GM19193 (cell line): ENCODE results near the gene BMP2K.

Experiments
- POLR2A ChIP-seq: IDR thresholded peaks from 4 replicates; pipeline ENCODE4 v1.6.1; 2011; ENCODE audit not compliant: insufficient read depth, insufficient read length; ENCODE audit errors: extremely low read depth

Gene BMP2K

DNA sequence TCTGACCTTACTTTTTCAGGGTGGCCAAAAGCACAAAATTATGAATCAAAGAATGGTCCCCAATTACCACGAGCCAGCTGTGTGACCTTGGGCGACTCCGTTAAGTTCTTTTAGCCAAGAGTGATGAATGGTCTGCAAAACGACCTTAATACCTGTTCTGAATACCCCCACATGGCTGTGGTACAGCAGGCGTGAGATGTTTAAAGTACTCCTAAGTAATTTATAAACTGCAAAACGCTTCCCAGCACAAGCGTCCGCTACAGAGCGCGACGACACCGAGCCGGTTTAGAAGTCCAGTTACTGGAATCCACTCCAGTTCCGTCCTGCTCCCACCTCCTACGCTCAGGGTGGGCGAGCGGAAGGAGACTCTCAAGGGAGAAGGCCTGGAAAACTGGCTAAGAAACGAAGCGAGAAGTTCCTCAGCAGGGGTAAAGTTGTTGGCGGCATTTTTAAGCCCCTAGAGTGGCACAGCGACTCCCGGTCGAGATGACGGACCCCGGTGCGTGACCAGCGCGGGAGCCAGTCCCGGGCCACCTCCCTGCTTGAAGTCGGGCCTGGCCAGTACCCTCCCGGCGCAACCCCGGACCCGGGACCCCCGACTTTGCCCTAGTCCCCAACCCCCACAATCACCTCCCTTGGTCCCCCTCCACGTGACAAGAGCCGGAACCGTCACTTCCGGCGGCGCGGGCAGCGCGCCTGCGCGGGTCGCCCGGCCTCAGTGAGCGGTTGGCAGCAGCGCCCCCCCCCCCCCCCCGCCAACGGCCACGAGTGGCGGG lies 659 bp upstream of the BMP2K start:
- no peak for TF ChIP-seq POLR2A

DNA sequence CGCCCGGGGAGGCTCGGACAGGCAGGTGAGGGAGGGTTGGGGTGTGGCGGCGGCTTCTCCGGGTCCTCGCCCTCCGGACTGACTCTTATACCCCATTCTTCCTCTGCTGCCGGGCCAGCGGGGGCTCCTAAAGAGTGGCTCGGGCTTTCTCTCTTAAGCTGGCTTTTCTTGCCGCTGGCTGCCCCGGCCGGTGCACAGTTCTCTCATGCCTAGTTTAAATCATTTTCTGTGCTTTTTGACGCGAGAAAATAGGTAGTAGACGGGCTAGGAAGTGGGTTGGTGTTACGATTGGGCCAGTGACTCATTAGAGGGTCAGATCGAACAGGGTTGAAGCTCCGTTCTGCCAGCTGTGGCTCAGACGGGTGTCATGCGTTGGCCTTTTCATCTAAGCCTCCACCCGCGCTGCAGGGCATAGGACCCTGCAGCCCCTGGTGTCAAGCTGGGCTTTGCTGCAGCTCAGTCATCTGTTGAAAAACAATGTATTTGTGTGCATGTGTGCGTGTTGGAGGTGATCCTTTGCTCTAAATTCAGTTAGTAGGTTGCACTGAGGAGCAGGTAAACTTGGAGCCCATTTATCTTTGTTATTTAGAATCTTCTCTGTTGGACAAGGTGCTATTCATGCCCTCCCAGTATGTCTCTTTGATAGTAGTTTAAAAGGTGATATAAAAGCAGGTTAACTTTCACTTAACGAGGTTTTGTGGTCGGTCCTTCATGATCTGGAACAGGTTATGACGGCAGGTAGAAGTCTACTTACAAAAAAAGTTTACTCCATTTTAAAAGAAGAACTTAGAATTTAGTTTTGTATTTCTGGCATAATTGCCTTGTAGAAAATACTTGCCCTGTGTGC lies 802 bp downstream of the BMP2K start:
- no peak for TF ChIP-seq POLR2A

DNA sequence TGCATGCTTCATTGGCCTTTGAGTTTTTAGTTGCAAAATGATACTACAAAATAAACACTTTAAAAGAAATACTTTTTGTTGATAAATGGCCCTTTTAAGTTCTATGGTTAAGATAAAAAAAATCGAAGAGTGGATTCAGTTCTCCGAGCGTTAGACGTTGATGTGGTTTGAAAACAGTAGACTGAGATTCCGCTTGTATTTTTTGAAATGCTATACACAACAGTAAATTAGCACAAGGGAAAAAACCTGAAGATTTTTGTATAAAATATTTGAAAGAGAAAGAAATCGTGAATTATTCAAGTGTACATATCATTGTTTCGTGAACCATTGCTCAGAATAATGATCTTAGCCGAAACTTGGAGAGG lies 1.4 kb downstream of the BMP2K start:
- no peak for TF ChIP-seq POLR2A

DNA sequence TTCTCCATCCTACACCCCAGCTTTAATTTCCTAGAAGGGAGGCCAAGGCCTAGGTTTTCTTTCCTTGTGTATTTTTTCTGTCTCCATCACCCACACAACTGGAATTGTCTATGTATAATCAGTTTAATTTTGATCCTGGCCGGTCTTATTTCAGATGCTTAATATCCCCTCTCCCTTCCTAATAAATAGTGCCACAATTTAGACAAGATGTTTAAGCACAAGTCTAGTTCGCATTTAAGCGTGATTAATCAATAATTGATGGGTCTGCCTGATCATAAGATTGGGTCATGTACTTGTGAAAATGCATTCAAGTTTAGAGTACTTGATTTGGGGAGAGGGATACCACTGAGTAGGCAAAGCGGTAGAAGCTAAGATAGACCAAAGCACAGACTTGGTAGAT lies 2.4 kb downstream of the BMP2K start:
- TF ChIP-seq POLR2A: no peak

DNA sequence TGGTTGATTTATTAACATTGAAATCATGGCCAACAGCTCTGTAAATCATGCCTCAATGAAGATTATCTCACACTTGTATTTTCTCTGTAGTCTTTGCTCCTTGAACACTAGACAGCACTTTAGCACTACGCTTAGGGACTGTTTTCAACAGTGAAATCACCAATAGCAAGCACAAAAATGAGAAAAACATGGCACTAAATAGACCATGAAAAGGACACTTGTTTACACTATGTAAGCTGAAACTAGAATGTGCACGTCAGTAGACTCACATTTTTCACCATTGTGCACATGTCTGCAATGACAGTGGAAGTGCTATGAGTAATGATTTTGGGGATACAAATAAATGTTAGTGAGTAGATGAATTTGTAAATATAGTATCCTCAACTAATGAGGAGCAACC lies 3.1 kb downstream of the BMP2K start:
- TF ChIP-seq POLR2A: no peak

DNA sequence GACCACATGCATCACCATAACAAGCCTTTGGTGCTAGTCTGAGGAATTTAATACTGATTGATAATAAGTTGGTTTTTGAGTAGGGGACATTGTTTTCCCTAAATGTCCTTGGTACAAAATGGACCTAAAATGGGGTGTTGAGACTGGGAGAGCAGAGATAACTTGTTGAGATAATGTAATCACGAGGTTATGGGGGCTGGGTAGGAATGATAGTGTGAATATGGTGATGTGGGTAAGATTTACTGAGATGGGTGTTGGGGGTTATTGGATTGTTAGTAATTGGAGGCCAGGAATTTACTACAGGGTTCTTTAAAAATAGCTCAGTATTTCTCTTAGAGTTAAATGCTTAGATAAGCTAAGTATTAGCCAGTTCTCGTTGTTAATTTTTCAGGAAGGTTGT lies 3.9 kb downstream of the BMP2K start:
- TF ChIP-seq POLR2A: no peak

DNA sequence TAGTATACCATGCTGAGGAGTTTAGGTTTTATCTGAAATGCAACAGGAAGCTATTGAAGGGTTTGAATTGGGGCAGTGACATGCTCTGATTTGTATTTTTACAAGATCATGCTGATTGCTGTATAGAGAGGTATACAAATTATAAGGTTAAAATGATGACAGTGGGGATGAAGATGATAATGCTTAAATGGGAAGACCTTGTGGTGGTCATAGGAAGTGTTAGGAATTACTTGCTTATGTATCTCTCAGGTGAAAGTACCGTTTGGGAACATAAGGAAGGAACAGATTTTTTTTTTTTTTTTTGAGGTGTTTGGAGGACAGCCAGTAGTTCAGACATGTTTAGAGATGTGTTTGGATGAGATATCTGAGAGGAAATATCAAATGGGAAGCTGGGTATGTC lies 5.0 kb downstream of the BMP2K start:
- no peak for TF ChIP-seq POLR2A

DNA sequence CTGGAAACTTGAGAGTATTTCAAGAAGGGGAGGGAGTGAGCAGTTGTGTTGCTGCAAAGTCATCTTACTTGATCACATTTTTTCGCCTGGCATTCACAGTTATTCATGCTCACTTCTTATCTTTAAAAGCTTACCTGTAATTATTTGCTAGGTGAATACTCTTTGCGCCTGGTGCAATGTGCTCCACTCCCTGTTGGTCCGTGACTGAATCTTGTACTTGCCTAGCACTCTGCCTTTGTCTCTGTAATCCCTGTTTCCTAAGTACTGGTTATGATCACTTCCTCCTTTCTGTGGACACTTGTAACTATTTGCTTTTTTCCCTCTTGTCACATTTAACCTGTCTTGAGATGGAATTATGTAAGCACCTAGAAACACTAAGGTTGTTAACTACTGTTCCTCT lies 5.8 kb downstream of the BMP2K start:
- TF ChIP-seq POLR2A: no peak

DNA sequence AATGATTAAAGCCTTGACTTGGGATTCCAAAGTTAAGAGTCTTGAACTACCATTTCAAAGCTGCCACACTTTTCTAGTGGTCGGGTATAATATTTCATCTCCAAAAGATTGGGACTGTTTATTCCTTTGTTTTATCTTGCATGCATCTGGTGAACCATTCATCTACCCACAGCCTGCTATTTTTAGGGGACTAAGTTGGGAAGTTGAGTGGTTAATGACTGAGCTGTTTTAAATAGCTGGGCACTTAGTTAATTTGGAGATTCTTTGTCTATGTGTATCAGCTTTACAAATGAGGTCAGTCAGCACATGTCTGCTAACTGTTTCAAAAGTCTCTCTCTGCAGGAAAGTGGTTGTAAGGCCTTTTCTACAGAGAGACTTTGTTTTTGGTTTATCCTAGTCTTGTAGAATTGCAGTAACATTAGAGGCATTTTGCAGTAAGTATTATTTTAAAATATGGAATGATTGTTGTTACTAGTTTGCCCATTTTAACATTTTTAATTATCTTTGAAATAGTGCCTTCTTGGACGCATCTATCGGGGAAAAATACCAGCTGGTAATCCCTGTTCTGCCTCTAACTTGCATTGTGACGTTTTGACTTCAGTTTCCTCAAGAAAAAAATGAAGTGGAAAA lies 8.2 kb downstream of the BMP2K start:
- no peak for TF ChIP-seq POLR2A

DNA sequence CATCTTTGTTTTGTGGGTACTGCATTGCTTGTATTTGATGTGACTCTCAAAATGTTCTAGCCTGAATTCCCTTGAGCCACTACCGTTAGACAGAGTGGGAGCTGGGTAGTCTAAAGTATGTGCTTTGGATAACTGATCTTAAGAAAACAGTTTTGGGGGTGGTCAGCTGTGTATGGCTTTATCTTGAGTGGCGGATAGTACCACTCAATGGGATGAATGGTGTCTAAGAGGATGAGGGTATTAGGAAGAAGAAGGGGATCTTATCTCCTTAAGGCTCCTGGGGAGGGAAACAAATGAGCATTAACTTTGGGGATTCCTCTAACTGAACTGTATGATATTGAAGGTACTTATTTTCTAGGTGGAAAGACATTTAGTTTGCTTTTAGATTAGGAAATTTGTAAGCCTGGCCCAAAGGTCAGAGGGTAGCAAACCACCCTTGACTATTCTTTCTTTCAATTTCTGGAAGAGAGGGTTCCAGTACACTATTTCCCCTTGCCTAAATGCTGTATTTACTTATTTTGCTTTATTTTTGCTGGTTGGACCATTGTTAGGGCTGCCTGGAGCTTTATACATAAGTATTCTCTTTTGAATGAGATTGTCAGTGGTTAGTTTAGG lies 11.3 kb downstream of the BMP2K start:
- TF ChIP-seq POLR2A: no peak

DNA sequence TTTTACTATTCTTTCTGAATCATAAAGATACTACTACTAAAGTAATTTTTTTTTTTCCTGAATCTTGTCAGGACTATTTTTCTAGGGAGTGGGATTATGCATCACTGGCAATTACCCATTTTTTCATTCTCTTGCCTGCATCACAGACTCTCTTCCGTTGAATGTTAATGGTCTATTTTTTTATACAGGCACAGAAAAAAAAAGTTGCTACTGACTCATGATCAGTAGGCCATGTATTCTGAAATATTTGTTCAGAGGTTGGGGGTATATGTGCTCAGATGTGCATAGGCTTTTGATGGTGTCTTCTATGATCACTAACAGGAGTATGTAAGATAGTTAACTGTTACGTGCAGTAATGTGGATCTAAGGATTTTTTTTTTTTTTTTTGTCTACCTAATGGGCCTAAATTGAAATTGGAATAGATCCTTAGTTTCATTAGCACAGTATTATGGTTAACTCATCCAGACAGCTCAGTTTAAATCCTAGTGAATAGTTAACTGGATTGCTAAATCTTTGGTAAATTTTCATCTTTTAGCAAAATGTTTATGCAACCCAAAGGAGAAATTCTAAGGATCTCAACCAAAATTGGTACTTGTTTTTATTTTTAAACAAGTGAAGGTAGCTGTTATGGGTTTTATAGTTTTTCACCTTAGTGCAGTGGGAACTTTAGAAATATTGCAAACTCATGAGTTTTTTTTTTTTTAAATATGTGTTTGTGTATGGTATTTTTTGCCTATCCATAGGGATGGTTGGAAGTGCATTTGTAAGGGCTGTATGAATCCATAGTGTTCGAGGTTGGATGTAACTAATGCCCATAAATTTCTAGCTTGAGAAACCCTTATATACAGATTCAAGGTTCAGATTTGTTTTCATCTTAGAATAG lies 12.1 kb downstream of the BMP2K start:
- TF ChIP-seq POLR2A: no peak

DNA sequence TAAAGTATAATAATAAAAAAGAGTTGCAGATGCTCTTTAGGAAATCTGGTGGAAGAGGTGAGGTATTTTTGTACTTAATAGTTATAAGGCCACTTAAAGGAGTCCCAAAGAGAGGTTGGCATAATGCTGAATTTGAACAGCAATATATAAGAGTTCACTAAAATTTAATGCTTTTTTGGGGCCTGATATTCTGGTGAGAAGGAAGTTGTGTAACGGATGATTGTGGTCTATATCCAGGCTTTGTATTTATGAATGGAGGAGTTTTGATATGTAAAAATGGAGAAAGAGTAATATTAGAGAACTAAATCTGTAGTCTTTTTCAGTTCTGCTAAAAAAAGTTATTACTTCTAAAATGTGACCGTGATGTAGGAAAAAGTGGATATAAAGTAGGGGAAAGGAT lies 20.4 kb downstream of the BMP2K start:
- no peak for TF ChIP-seq POLR2A

DNA sequence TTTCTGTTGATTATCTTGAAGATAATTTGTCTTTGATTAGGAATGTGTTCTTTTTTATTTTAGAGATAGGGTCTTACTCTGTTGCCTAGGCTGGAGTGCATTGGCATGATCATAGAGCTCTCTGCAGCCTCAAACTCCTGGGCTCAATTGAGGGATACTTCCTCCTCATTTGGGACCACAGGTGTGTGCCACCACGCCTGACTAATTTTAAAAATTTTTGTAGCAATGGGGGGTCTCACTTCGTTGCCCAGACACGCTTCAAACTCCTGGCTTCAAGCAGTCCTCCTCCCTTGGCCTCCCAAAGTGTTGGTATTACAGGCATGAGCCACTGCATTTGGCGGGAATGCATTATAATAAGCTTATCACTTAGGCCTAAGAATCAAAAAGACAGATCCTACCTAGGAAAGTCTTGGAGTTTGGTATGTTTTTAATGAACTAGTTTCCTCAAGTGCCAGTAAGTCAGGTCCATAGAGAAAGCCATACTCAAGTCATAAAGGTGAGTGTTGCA lies 21.7 kb downstream of the BMP2K start:
- no peak for TF ChIP-seq POLR2A
